K562 (cell line): ENCODE measurements around the gene NEUROG3. TPM values are rescaled to one million over a fixed set of nuclear protein-coding genes. Genes with fewer than 3 reads are reported as not detected.

Experiments used
- ATAC-seq: fragments of 200-7000 bp; cut with Tn5 transposase; 3 replicates; pipeline ENCODE4 v1.9.1; 2020; ENCODE audit warnings: moderate library complexity
- BruUV-seq: library from RNA; stranded (reverse); fragments of 400-500 nt; replicated peaks from 2 replicates; lab custom pipeline; 2021; lab: Mats Ljungman, UMichigan
- CTCF ChIA-PET: fragments of 300-600 bp; formaldehyde crosslinking; extraction: SDS; loops from one replicate; lab custom pipeline; 2021; ENCODE audit warnings: low intra/inter-chr PET ratio; lab: Yijun Ruan, JAX
- POLR2A ChIA-PET: fragments of 300-600, 350-650 bp; sonication (Branson Sonifier 250); formaldehyde crosslinking; extraction: SDS; loops from one replicate; lab custom pipeline; 2021; ENCODE audit warnings: antibody characterized with exemption, inconsistent platforms; lab: Yijun Ruan, JAX
- DNase-seq, 4 experiments: peaks; one replicate each; pipeline versions ENCODE4 v3.0.0 to v3.0.0-alpha.2; 2011 to 2018; ENCODE audit warnings: low spot score in 3 of 4, mixed read lengths in 3 of 4; ENCODE audit errors: extremely low read depth in 1 of 4
- FAIRE-seq: peaks from 2 replicates; lab custom pipeline; 2011; peaks lifted over from hg19 to GRCh38; lab: Jason Lieb, UNC
- H2AFZ ChIP-seq: 2 replicates; pipeline ENCODE4 v1.6.0; 2011; ENCODE audit warnings: low read depth, low read length, control low read depth, inconsistent platforms
- H3K27ac ChIP-seq: fragments of 200-600 bp; 3 replicates; pipeline ENCODE4 v1.8.0; 2011; ENCODE audit warnings: low read depth, mild to moderate bottlenecking, control low read depth, inconsistent platforms, low read length, moderate library complexity, mixed read lengths; ENCODE audit errors: extremely low read depth
- H3K27me3 ChIP-seq, 2 experiments: fragments of 300-600 bp in 1 of 2; 2 replicates in 1 of 2; 3 replicates in 1 of 2; pipeline versions ENCODE4 v1.6.0 to v1.8.0; 2011; ENCODE audit warnings: inconsistent platforms in 2 of 2, low read length in 2 of 2, mild to moderate bottlenecking in 1 of 2, mixed read lengths in 1 of 2, moderate library complexity in 1 of 2; ENCODE audit not compliant: control insufficient read depth in 2 of 2, insufficient read depth in 2 of 2
- H3K36me3 ChIP-seq: fragments of 300-600 bp; 3 replicates; pipeline ENCODE4 v1.8.0; 2011; ENCODE audit warnings: mild to moderate bottlenecking, low read length, inconsistent platforms; ENCODE audit not compliant: control insufficient read depth, insufficient read depth
- H3K4me1 ChIP-seq, 2 experiments: fragments of 200-600 bp in 1 of 2; replicated peaks in 1 of 2; 2 replicates in 1 of 2; 3 replicates in 1 of 2; pipeline versions ENCODE4 v1.5.1 to v1.8.0; 2011; ENCODE audit warnings: inconsistent platforms in 2 of 2, low read length in 2 of 2, mild to moderate bottlenecking in 1 of 2, mixed read lengths in 1 of 2, moderate library complexity in 1 of 2; ENCODE audit not compliant: control insufficient read depth in 2 of 2, insufficient read depth in 2 of 2
- H3K4me2 ChIP-seq: 2 replicates; pipeline ENCODE4 v1.6.1; 2011; ENCODE audit warnings: low read length, control low read depth, inconsistent platforms, mixed read lengths; ENCODE audit not compliant: insufficient read depth
- H3K4me3 ChIP-seq: fragments of 200-600 bp; sonication (generic), shearing (Covaris generic); 2 replicates; pipeline ENCODE4 v1.5.1; 2016; ENCODE audit warnings: control low read depth, inconsistent platforms
- H3K79me2 ChIP-seq: fragments of 200-600 bp; 3 replicates; pipeline ENCODE4 v1.8.0; 2011; ENCODE audit warnings: low read length, inconsistent platforms; ENCODE audit not compliant: control insufficient read depth, insufficient read depth
- H3K9ac ChIP-seq, 2 experiments: 2 replicates each; pipeline versions ENCODE4 v1.6.0 to v1.6.1; 2011; ENCODE audit warnings: low read depth in 2 of 2, low read length in 2 of 2, control low read depth in 1 of 2, inconsistent platforms in 1 of 2, mild to moderate bottlenecking in 1 of 2, mixed read lengths in 1 of 2; ENCODE audit not compliant: insufficient read depth in 1 of 2
- H3K9me1 ChIP-seq: one replicate; pipeline ENCODE4 v1.6.0; 2011; ENCODE audit warnings: inconsistent platforms, mild to moderate bottlenecking, low read length, moderate library complexity; ENCODE audit not compliant: control insufficient read depth, insufficient read depth
- H3K9me3 ChIP-seq: replicated peaks from 2 replicates; pipeline ENCODE4 v1.5.1; 2011; ENCODE audit warnings: low read depth, low read length, inconsistent platforms; ENCODE audit not compliant: control insufficient read depth, insufficient read depth
- H4K20me1 ChIP-seq: replicated peaks from 2 replicates; pipeline ENCODE4 v1.6.1; 2011; ENCODE audit warnings: low read length, inconsistent platforms, mixed read lengths; ENCODE audit not compliant: control insufficient read depth, insufficient read depth
- CSDE1 ChIP-seq, 2 experiments: fragments of 450-650 bp; IDR thresholded peaks; 2 replicates each; pipeline ENCODE4 v1.6.1; 2016; ENCODE audit warnings: mild to moderate bottlenecking in 1 of 2
- GTF2E2 ChIP-seq: fragments of 200-800 bp; sonication (Bioruptor generic); IDR thresholded peaks from 2 replicates; pipeline ENCODE4 v1.6.1; 2016; ENCODE audit warnings: missing genetic modification characterization, missing compliant biosample characterization
- HIVEP1 ChIP-seq: fragments of 250-450 bp; sonication (Bioruptor Pico); IDR thresholded peaks from 2 replicates; pipeline ENCODE4 v1.4.0; 2020; ENCODE audit warnings: mild to moderate bottlenecking
- MECOM ChIP-seq: fragments of 250-450 bp; sonication (Bioruptor Pico); IDR thresholded peaks from 2 replicates; pipeline ENCODE4 v1.8.0; 2022; ENCODE audit warnings: inconsistent platforms
- NRF1 ChIP-seq, 2 experiments: fragments of 450-650 bp; IDR thresholded peaks in 1 of 2; conservative IDR thresholded peaks in 1 of 2; 2 replicates each; pipeline ENCODE4 v1.6.1; 2014; ENCODE audit warnings: mild to moderate bottlenecking in 2 of 2
- PML ChIP-seq: IDR thresholded peaks from 2 replicates; pipeline ENCODE4 v1.6.1; 2012; ENCODE audit warnings: low read length, inconsistent platforms
- TAF7 ChIP-seq: fragments of 450-650 bp; IDR thresholded peaks from 2 replicates; pipeline ENCODE4 v1.6.1; 2016; ENCODE audit warnings: missing genetic modification characterization, missing compliant biosample characterization
- TCF7 ChIP-seq: sonication (generic); IDR thresholded peaks from 2 replicates; pipeline ENCODE4 v1.6.1; 2016; ENCODE audit warnings: antibody characterized with exemption, borderline replicate concordance
- WGBS: fragments of 100-300 bp; shearing (Covaris generic); methylation state at CpG from one replicate; pipeline ENCODE4 v1.1.6; 2016; ENCODE audit warnings: low coverage, mixed read lengths; ENCODE audit not compliant: insufficient coverage; ENCODE audit errors: missing lambda C conversion rate; 5-methylcytosine and 5-hydroxymethylcytosine counted together
- in situ Hi-C: fragments of 300-500 bp; cut with MboI; formaldehyde crosslinking; loops from 4 replicates; pipeline ENCODE4 v1.15.0; 2018; ENCODE audit warnings: inconsistent platforms, mixed read lengths
- intact Hi-C: fragments of 100-400 bp; cut with micrococcal nuclease; formaldehyde crosslinking; loops from 2 replicates; pipeline ENCODE4 v1.14.2; 2022
- polyA plus RNA-seq, 8 experiments: library from polyadenylated mRNA; depleted of rRNA in 4 of 8; stranded (reverse) in 5 of 8; unstranded in 3 of 8; fragments of >200 nt; fragmentation: Nextera tagmentation in 2 of 8; fragmentation: Illumina TruSeq in 1 of 8; extraction: Ambion mirVana in 2 of 8; extraction: Trizol in 1 of 8; gene quantifications; 2 replicates each; pipeline versions ENCODE4 v1.2.1 to v1.2.3, GENCODE V29; 2011 to 2014; ENCODE audit warnings: inconsistent platforms in 1 of 8, missing spikeins in 1 of 8
- total RNA-seq, 7 experiments: library from RNA; depleted of rRNA in 6 of 7; stranded (reverse); fragments of >200 nt in 6 of 7; fragmentation: Illumina TruSeq in 2 of 7; extraction: Trizol in 2 of 7; gene quantifications; 2 replicates each; pipeline versions ENCODE4 v1.2.1 to v1.2.3, GENCODE V29; 2011 to 2021; ENCODE audit warnings: low replicate concordance in 1 of 7
- TF ChIP-seq, protein P1 (sequence below): sonication (generic); formaldehyde crosslinking; IDR thresholded peaks from 2 replicates; pipeline ENCODE4 v1.8.0; 2022; ENCODE audit warnings: mild to moderate bottlenecking, low read depth, missing genetic modification reagents

NEUROG3 gene
- total and polyA plus RNA-seq, 9 of the 15 experiments (the other 6 are each of a cell fraction or from before 2014, with no cell fraction given): not detected

DNA sequence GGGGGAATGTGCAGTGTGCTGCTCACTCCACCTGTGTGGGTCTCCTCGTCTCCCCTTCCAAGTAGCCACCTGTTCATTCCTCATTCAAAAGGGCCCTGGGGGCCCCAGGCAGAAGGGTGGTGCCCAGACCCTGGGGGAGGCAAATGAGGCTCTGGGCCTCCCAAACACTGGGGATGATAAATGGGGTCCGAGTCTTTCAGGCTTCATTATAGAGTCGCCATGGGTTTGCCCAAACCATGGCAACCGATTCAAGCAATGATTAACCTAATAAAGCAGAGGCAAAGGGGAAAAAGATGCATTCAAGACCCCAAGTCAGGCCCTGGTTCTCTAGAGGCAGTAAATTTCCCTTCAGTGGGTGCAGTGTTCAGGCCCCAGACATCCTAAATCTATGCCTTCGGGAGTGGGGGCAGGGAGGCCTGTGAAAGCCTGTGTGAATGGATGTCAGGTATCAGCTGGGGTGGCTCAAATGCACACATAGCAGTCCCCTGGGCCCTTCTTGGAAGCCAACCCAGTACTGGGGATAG lies 10.4 kb downstream of the NEUROG3 start:
- H3K79me2 ChIP-seq: no peaks in the 10 kb centered on the region
- no peak overlapping the region for H3K4me3 ChIP-seq
- no TSS peak for BruUV-seq
- no peaks in the 10 kb centered on the region for H3K9me1 ChIP-seq
- 1% methylated on average over 5 of the region's 5 CpGs for WGBS
- no peak for TF ChIP-seq TAF7
- TF ChIP-seq, protein P1, sequence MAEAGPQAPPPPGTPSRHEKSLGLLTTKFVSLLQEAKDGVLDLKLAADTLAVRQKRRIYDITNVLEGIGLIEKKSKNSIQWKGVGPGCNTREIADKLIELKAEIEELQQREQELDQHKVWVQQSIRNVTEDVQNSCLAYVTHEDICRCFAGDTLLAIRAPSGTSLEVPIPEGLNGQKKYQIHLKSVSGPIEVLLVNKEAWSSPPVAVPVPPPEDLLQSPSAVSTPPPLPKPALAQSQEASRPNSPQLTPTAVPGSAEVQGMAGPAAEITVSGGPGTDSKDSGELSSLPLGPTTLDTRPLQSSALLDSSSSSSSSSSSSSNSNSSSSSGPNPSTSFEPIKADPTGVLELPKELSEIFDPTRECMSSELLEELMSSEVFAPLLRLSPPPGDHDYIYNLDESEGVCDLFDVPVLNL (CRISPR knock-in tag): no peak
- no peak for TF ChIP-seq GTF2E2 (tag)
- no peak for TF ChIP-seq CSDE1 (IDR thresholded peaks at IDR 0.05)
- no peak for TF ChIP-seq NRF1 (conservative IDR thresholded peaks at IDR 0.05 in 1 of 2, IDR thresholded peaks at IDR 0.05 in 1 of 2)
- TF ChIP-seq HIVEP1 (CRISPR knock-in tag): no peak
- TF ChIP-seq TCF7: no peak
- TF ChIP-seq MECOM (CRISPR knock-in tag): no peak
- TF ChIP-seq PML: no peak
- intact Hi-C loops (no loop called here), in situ Hi-C loops (no loop called here)
- H3K4me1 ChIP-seq: no peaks in the 10 kb centered on the region
- no peak for DNase-seq
- H3K27me3 ChIP-seq: peaks cover 3 to 22% of the 10 kb centered on the region in 2 experiments; a peak in 2 of 5 replicates
- H2AFZ ChIP-seq: no peak overlapping the region
- no peaks in the 10 kb centered on the region; the same call in 1 of the 2 replicates for H4K20me1 ChIP-seq
- ChIA-PET POLR2A (no interaction called here), CTCF (no interaction called here)
- H3K9ac ChIP-seq: no peak overlapping the region
- FAIRE-seq: no peak
- no peaks in the 10 kb centered on the region for H3K36me3 ChIP-seq
- H3K9me3 ChIP-seq: no peaks in the 10 kb centered on the region
- no peak overlapping the region for H3K27ac ChIP-seq
- no peak overlapping the region for H3K4me2 ChIP-seq
- no peak for ATAC-seq
